Measurements from ENCODE around the gene TBCEL. TPM values are rescaled to one million over a fixed set of nuclear protein-coding genes. Genes with fewer than 3 reads are reported as not detected.

Gene TBCEL
- total and polyA plus RNA-seq, 10 of the 15 experiments (the other 5 are each of a cell fraction or from before 2014, with no cell fraction given), result 2.0 to 10.4 (median 7.3) TPM

- no peak for TF ChIP-seq PRDM15 (CRISPR knock-in tag; IDR thresholded peaks at IDR 0.05)
These were observed 44.2 kb downstream of the TBCEL start (continued) for GRCh38 chr11:121067962-121068647.

- no peaks in the 10 kb centered on the region; the same call in 2 of the 3 replicates for H3K9me3 ChIP-seq (replicated peaks; ENCODE audit: control insufficient read depth, insufficient read depth, low read length)
- no peak overlapping the region for H2AFZ ChIP-seq (ENCODE audit: control insufficient read depth, low read depth, low read length)
- no peak for ATAC-seq
- no peaks in the 10 kb centered on the region for H4K20me1 ChIP-seq (ENCODE audit: control insufficient read depth, insufficient read depth)
- peak overlapping the region; percentile 72; the same call in 1 of the 2 replicates for H3K4me2 ChIP-seq (ENCODE audit: control insufficient read depth, insufficient read depth)
- no peak for FAIRE-seq
- POLR2A ChIA-PET, result interaction anchor here (1.6 kb wide), 1 partner anchor 44 kb away, joined by 4 read pairs; no protein-coding TSS in a partner anchor
- SMC1A ChIA-PET (ENCODE audit: uncharacterized antibody, unreplicated experiment), result interaction anchor here (1.5 kb wide), 1 partner anchor 15 kb away, joined by 5 read pairs; no protein-coding TSS in a partner anchor
- intact Hi-C loops (cut with micrococcal nuclease; ENCODE audit: unreplicated experiment), result no loop called here
- no peak overlapping the region for H3K4me3 ChIP-seq
- no peak overlapping the region for H3K27ac ChIP-seq (ENCODE audit: control insufficient read depth, insufficient read depth)
- BruUV-seq (replicated peaks), result no TSS peak
- TF ChIP-seq MYB (IDR thresholded peaks at IDR 0.05; ENCODE audit: borderline replicate concordance, low read depth, low read length) (no peak), SMAD1 (IDR thresholded peaks at IDR 0.05; ENCODE audit: low read depth, partially characterized antibody) (no peak), STAT3 (IDR thresholded peaks at IDR 0.05; ENCODE audit: low read depth, low read length) (no peak), ATF2 (IDR thresholded peaks at IDR 0.05; ENCODE audit: low read length) (no peak), HDAC2 (IDR thresholded peaks at IDR 0.05) (no peak)
- CTCF ChIA-PET, result no interaction called here
- peaks cover 14% of the 10 kb centered on the region; the same call in 1 of the 2 replicates for H3K4me1 ChIP-seq (ENCODE audit: control insufficient read depth, insufficient read depth, low read length)
- no peaks in the 10 kb centered on the region for H3K27me3 ChIP-seq (replicated peaks in 1 of 2; ENCODE audit: control insufficient read depth in 2 of 2, insufficient read depth in 2 of 2, low read length in 1 of 2)
- RAD21 ChIA-PET (ENCODE audit: unreplicated experiment), result interaction anchor here (0.7 kb wide), 1 partner anchor 123 kb away, joined by 3 read pairs; no protein-coding TSS in a partner anchor
- WGBS (ENCODE audit: insufficient coverage, insufficient replicate concordance, low lambda C conversion rate, missing lambda C conversion rate), result over 99% methylated on average over 6 of the region's 6 CpGs
- no peak overlapping the region for H3K9ac ChIP-seq (ENCODE audit: control insufficient read depth, insufficient read depth, low read length)
- no peak for DNase-seq (ENCODE audit: low read depth, low spot score)
- H3K36me3 ChIP-seq (ENCODE audit: control insufficient read depth in 2 of 2, insufficient read depth in 2 of 2, low read length in 1 of 2), result peaks cover 0 to 2% of the 10 kb centered on the region in 2 experiments; a peak in 1 of 4 replicates
- no peaks in the 10 kb centered on the region for H3K79me2 ChIP-seq (ENCODE audit: control insufficient read depth, insufficient read depth, low read length)
- in situ Hi-C loops (cut with MboI), result no loop called here
These were observed 44.9 kb downstream of the TBCEL start for GRCh38 chr11:121068787-121069186.
